Endothelial cell of umbilical vein (primary cell): Measurements from ENCODE around the gene CEP44. TPM values are rescaled to one million over a fixed set of nuclear protein-coding genes. Genes with fewer than 3 reads are reported as not detected.

Experiments used
- BruUV-seq: library from RNA; stranded (reverse); fragments of 400-500 nt; replicated peaks from 2 replicates; lab custom pipeline; 2021; lab: Mats Ljungman, UMichigan
- CTCF ChIA-PET: fragments of 300-600, 350-600 bp; sonication (Branson Sonifier 250); formaldehyde crosslinking; loops from one replicate; lab custom pipeline; 2021; ENCODE audit warnings: antibody characterized with exemption, inconsistent platforms; lab: Charles Lee
- POLR2A ChIA-PET: fragments of 300-600, 350-600 bp; sonication (Branson Sonifier 250); formaldehyde crosslinking; loops from one replicate; lab custom pipeline; 2021; ENCODE audit warnings: antibody characterized with exemption, inconsistent platforms; lab: Charles Lee
- DNase-seq: peaks from one replicate; pipeline ENCODE4 v3.0.0-alpha.2; 2011; ENCODE audit warnings: low read depth, low spot score
- FAIRE-seq: peaks from 2 replicates; lab custom pipeline; 2011; peaks lifted over from hg19 to GRCh38; lab: Jason Lieb, UNC
- H2AFZ ChIP-seq: 2 replicates; pipeline ENCODE4 v1.6.0; 2012; ENCODE audit warnings: low read depth, low read length, control low read depth, inconsistent platforms
- H3K27ac ChIP-seq: 2 replicates; pipeline ENCODE4 v1.5.1; 2011; ENCODE audit warnings: low read depth, mild to moderate bottlenecking, control low read depth, low read length, moderate library complexity; ENCODE audit not compliant: insufficient read depth
- H3K27me3 ChIP-seq, 2 experiments: 2 replicates each; pipeline versions ENCODE4 v1.6.0 to v1.6.1; 2011; ENCODE audit warnings: low read length in 2 of 2, mixed read lengths in 1 of 2; ENCODE audit not compliant: control insufficient read depth in 2 of 2, insufficient read depth in 2 of 2
- H3K36me3 ChIP-seq, 2 experiments: 2 replicates in 1 of 2; 3 replicates in 1 of 2; pipeline ENCODE4 v1.5.1; 2011; ENCODE audit warnings: low read length in 2 of 2, mild to moderate bottlenecking in 1 of 2, moderate library complexity in 1 of 2; ENCODE audit not compliant: control insufficient read depth in 2 of 2, insufficient read depth in 2 of 2; ENCODE audit errors: extremely low read depth in 1 of 2
- H3K4me1 ChIP-seq: 3 replicates; pipeline ENCODE4 v1.5.1; 2011; ENCODE audit warnings: mild to moderate bottlenecking, low read length; ENCODE audit not compliant: control insufficient read depth, insufficient read depth; ENCODE audit errors: extremely low read depth
- H3K4me2 ChIP-seq: 2 replicates; pipeline ENCODE4 v1.6.1; 2011; ENCODE audit warnings: low read length, control low read depth, mixed read lengths; ENCODE audit not compliant: insufficient read depth
- H3K4me3 ChIP-seq, 3 experiments: fragments of 200-600 bp in 1 of 3; sonication (generic), shearing (Covaris generic) in 1 of 3; replicated peaks in 1 of 3; 2 replicates each; pipeline ENCODE4 v1.5.1; 2011 to 2016; ENCODE audit warnings: control low read depth in 3 of 3, low read length in 3 of 3, mild to moderate bottlenecking in 2 of 3, inconsistent platforms in 1 of 3, low read depth in 1 of 3, moderate library complexity in 1 of 3; ENCODE audit not compliant: insufficient read depth in 1 of 3
- H3K79me2 ChIP-seq: 2 replicates; pipeline ENCODE4 v1.6.0; 2012; ENCODE audit warnings: low read length, inconsistent platforms; ENCODE audit not compliant: control insufficient read depth, insufficient read depth
- H3K9ac ChIP-seq: replicated peaks from 2 replicates; pipeline ENCODE3; 2011; ENCODE audit warnings: low read length, control low read depth; ENCODE audit not compliant: insufficient read depth; ENCODE audit errors: extremely low read depth
- H3K9me1 ChIP-seq: replicated peaks from 3 replicates; pipeline ENCODE4 v1.6.0; 2011; ENCODE audit warnings: mild to moderate bottlenecking, low read length; ENCODE audit not compliant: control insufficient read depth, insufficient read depth; ENCODE audit errors: extremely low read depth
- H3K9me3 ChIP-seq: replicated peaks from 2 replicates; pipeline ENCODE4 v1.5.1; 2012; ENCODE audit warnings: low read length, inconsistent platforms; ENCODE audit not compliant: control insufficient read depth, insufficient read depth
- H4K20me1 ChIP-seq: replicated peaks from 2 replicates; pipeline ENCODE3; 2011; ENCODE audit warnings: mild to moderate bottlenecking, low read length; ENCODE audit not compliant: control insufficient read depth, insufficient read depth; ENCODE audit errors: extremely low read depth
- EZH2 ChIP-seq: IDR thresholded peaks from 2 replicates; pipeline ENCODE4 v1.6.1; 2012; ENCODE audit warnings: borderline replicate concordance, low read depth, mild to moderate bottlenecking, moderate library complexity, low read length, inconsistent platforms; ENCODE audit not compliant: severe bottlenecking
- FOS ChIP-seq: IDR thresholded peaks from 2 replicates; pipeline ENCODE4 v1.6.1; 2011; ENCODE audit warnings: mild to moderate bottlenecking, low read length, moderate library complexity, borderline replicate concordance; ENCODE audit not compliant: insufficient read depth
- GATA2 ChIP-seq: IDR thresholded peaks from 2 replicates; pipeline ENCODE4 v1.7.0; 2011; ENCODE audit warnings: low read depth, mild to moderate bottlenecking, moderate library complexity, mixed read lengths, low read length; ENCODE audit not compliant: insufficient read length, insufficient read depth
- JUN ChIP-seq: IDR thresholded peaks from 2 replicates; pipeline ENCODE4 v1.6.1; 2011; ENCODE audit warnings: borderline replicate concordance, low read depth; ENCODE audit not compliant: insufficient read length, insufficient read depth
- MYC ChIP-seq: IDR thresholded peaks from one replicate; pipeline ENCODE4 v1.6.1; 2011; ENCODE audit warnings: mild to moderate bottlenecking, low read depth, low read length
- POLR2AphosphoS5 ChIP-seq: IDR thresholded peaks from 2 replicates; pipeline ENCODE4 v1.6.1; 2012; ENCODE audit warnings: low read depth, mild to moderate bottlenecking, control low read depth, low read length, moderate library complexity; ENCODE audit not compliant: insufficient read depth
- dilution Hi-C: fragments of 300-500 bp; cut with MboI; formaldehyde crosslinking; loops from one replicate; pipeline ENCODE4 v1.15.0; 2019; ENCODE audit warnings: low sequenced_read_pairs; ENCODE audit not compliant: extremely low pct_ligation_motif_present
- intact Hi-C: fragments of 100-400 bp; cut with micrococcal nuclease; formaldehyde crosslinking; loops from one replicate; pipeline ENCODE4 v1.10.0; 2022
- polyA plus RNA-seq, 4 experiments: library from polyadenylated mRNA; depleted of rRNA in 3 of 4; stranded (reverse) in 3 of 4; unstranded in 1 of 4; fragments of >200 nt; gene quantifications; 2 replicates each; pipeline versions ENCODE4 v1.2.1 to v1.2.3, GENCODE V29; 2011 to 2012; ENCODE audit warnings: missing spikeins in 1 of 4
- total RNA-seq: library from RNA; stranded (reverse); gene quantifications from 2 replicates; pipeline ENCODE4 v1.2.3, GENCODE V29; 2021
- TF ChIP-seq, protein P1 (sequence below): IDR thresholded peaks from 2 replicates; pipeline ENCODE4 v1.6.1; 2011; ENCODE audit not compliant: insufficient read depth, insufficient read length

Gene CEP44
- total and polyA plus RNA-seq, 2 donors (not counting 3 experiments of a cell fraction or from before 2014, with no cell fraction given) = 2.0 to 13.0 TPM

DNA sequence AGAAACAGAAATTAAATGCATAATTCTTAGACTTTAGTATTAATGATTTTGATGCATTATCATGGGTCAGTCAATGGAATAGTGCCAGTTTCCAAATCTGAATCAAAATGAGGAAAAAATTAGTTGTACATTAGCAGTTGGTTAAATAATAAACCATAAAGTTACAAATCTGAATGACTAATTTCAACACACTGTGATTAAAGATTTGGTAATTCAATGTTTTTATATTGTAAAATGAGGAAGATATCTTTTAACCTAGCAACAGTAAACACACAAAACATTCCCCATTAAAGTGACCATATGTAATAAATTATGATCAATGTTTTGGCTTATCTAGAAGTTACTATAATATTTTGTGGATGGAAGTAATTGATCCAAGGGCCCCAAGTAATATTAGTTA, 1.8 kb upstream of the CEP44 start:
- DNase-seq (no peak), FAIRE-seq (no peak)
- Histone ChIP-seq H2AFZ (no peak overlapping the region), H3K4me3 (peak overlapping the region in 1 of 3 experiments; percentile 97), H3K9me1 (no peaks in the 10 kb centered on the region), H3K4me2 (peak overlapping the region; percentile 96), H3K27me3 (no peaks in the 10 kb centered on the region), H4K20me1 (no peaks in the 10 kb centered on the region), H3K27ac (no peak overlapping the region), H3K4me1 (peaks cover 17% of the 10 kb centered on the region), H3K9me3 (no peaks in the 10 kb centered on the region), H3K9ac (no peak overlapping the region), H3K36me3 (no peaks in the 10 kb centered on the region), H3K79me2 (peaks cover 29% of the 10 kb centered on the region)
- BruUV-seq = no TSS peak
- TF ChIP-seq, protein P1, sequence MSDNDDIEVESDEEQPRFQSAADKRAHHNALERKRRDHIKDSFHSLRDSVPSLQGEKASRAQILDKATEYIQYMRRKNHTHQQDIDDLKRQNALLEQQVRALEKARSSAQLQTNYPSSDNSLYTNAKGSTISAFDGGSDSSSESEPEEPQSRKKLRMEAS = no peak
- no peak for TF ChIP-seq JUN
- TF ChIP-seq MYC = no peak
- TF ChIP-seq POLR2AphosphoS5 = no peak
- no peak for TF ChIP-seq GATA2
- TF ChIP-seq EZH2 = no peak
- no peak for TF ChIP-seq FOS
- dilution Hi-C loops = no loop called here
- intact Hi-C loops = no loop called here
- ChIA-PET CTCF (interaction anchor here (1.2 kb wide), 1 partner anchor 61 kb away, joined by 4 read pairs; no protein-coding TSS in a partner anchor), POLR2A (no interaction called here)
